Colon (tissue), 2 donors: Measurements from ENCODE around the gene RGR.

Source experiments
- FAIRE-seq: peaks from 2 replicates; lab custom pipeline; 2012; peaks lifted over from hg19 to GRCh38; lab: Jason Lieb, UNC
- donor health status: control.
- donor health status: control.

RGR gene

GRCh38 chr10:84244651-84245270 lies at the start of gene RGR:
RGR (plus strand) TSS chr10:84245053; CDS start chr10:84245091, 38 bp downstream.
- FAIRE-seq = no peak

- FAIRE-seq = no peak
Measured at GRCh38 chr10:84196083-84196482, 48.8 kb upstream of the RGR start.

- no peak for FAIRE-seq
Measured at GRCh38 chr10:84196941-84197340, 47.9 kb upstream of the RGR start.

GRCh38 chr10:84197643-84198042 lies 47.2 kb upstream of the RGR start:
- no peak for FAIRE-seq

GRCh38 chr10:84198206-84198915 lies 46.5 kb upstream of the RGR start:
- no peak for FAIRE-seq

GRCh38 chr10:84200537-84201243 lies 44.2 kb upstream of the RGR start:
- FAIRE-seq = no peak

GRCh38 chr10:84201244-84201606 lies 43.6 kb upstream of the RGR start:
- FAIRE-seq = no peak

- FAIRE-seq = no peak
Measured at GRCh38 chr10:84201682-84202081, 43.2 kb upstream of the RGR start.

- no peak for FAIRE-seq
Measured at GRCh38 chr10:84202349-84202748, 42.5 kb upstream of the RGR start.

GRCh38 chr10:84204122-84204521 lies 40.7 kb upstream of the RGR start:
- no peak for FAIRE-seq

GRCh38 chr10:84204610-84205009 lies 40.2 kb upstream of the RGR start:
- no peak for FAIRE-seq

GRCh38 chr10:84205049-84205852 lies 39.6 kb upstream of the RGR start:
- no peak for FAIRE-seq

- FAIRE-seq = no peak
Measured at GRCh38 chr10:84205853-84206525, 38.9 kb upstream of the RGR start.

GRCh38 chr10:84208023-84208422 lies 36.8 kb upstream of the RGR start:
- FAIRE-seq = no peak

- no peak for FAIRE-seq
Measured at GRCh38 chr10:84211566-84211965, 33.3 kb upstream of the RGR start.

- FAIRE-seq = no peak
Measured at GRCh38 chr10:84212014-84212413, 32.8 kb upstream of the RGR start.

GRCh38 chr10:84213076-84213475 lies 31.8 kb upstream of the RGR start:
- no peak for FAIRE-seq

- FAIRE-seq = no peak
Measured at GRCh38 chr10:84214046-84214572, 30.7 kb upstream of the RGR start.

- no peak for FAIRE-seq
Measured at GRCh38 chr10:84214612-84215235, 30.1 kb upstream of the RGR start.

- no peak for FAIRE-seq
Measured at GRCh38 chr10:84216834-84217233, 28.0 kb upstream of the RGR start.

- FAIRE-seq = no peak
Measured at GRCh38 chr10:84217746-84218145, 27.1 kb upstream of the RGR start.
